ENCODE results near the gene HDGF. TPM values are rescaled to one million over a fixed set of nuclear protein-coding genes. Genes with fewer than 3 reads are reported as not detected.
A peak's percentile ranks its signal among the peaks of the same experiment; 100 is the strongest.

HDGF gene
- polyA plus RNA-seq, 6 donors from 2014 or later, result 19.6 to 33.8 (median 26.3) TPM

DNA sequence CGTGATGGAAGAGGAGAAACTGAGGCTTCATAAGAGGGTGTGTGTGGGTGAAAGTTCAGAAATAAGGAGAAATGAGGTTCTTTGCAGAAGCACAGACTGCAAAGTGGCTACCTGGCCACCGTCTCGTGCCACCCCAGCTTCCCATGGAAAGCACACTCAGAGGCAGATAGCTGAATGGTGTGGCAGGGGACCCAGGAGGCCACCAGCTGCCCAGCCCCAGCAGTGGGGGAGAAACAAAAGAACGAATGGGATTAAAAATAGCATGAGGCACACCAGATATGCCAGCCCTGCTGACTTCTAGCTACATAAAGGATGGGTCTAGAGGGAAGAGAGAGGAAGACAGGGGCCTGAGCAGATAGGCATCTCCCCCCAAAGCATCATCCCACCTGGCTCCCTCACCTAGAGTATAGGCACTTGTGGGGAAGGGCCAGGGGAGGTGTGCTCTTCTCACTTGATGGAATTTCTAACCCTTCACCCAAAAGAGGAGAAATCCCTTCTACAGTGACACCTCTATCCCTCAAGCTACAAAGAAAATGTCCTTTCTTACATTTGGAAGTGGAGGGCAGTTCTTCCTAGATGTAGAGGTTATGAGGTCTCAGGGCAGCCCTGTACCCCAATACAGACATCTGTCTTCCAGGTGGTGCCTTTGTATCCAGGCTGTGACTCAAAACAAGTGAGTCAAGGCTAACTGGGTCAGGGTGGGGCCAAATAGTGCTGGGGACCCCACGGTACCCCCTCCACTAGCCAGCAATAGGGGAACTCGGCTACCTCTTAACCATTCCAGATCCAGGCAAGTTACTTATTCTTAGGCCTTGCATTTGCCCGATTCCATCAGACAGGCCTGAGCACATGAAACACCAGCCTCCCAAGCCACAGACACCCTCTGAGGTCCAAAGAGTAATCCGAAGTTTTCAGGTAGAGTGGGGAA, 3.5 kb downstream of the HDGF start:
- peaks cover 61 to 67% (median 66%) of the 10 kb centered on the region in 3 donors for H3K4me1 Mint-ChIP-seq
- no peaks in the 10 kb centered on the region for H3K27me3 Mint-ChIP-seq
- peaks cover 0 to 20% of the 10 kb centered on the region in 2 donors for H3K36me3 Mint-ChIP-seq
- H3K4me3 Mint-ChIP-seq, result peak overlapping the region; percentile 80 to 95 (median 88)
- H3K27ac Mint-ChIP-seq, result peak overlapping the region; percentile 60 to 94 (median 80)
- no peaks in the 10 kb centered on the region for H3K9me3 Mint-ChIP-seq
- no peak for ATAC-seq (ENCODE audit: low read depth in 2 of 2)
- no peak for DNase-seq

DNA sequence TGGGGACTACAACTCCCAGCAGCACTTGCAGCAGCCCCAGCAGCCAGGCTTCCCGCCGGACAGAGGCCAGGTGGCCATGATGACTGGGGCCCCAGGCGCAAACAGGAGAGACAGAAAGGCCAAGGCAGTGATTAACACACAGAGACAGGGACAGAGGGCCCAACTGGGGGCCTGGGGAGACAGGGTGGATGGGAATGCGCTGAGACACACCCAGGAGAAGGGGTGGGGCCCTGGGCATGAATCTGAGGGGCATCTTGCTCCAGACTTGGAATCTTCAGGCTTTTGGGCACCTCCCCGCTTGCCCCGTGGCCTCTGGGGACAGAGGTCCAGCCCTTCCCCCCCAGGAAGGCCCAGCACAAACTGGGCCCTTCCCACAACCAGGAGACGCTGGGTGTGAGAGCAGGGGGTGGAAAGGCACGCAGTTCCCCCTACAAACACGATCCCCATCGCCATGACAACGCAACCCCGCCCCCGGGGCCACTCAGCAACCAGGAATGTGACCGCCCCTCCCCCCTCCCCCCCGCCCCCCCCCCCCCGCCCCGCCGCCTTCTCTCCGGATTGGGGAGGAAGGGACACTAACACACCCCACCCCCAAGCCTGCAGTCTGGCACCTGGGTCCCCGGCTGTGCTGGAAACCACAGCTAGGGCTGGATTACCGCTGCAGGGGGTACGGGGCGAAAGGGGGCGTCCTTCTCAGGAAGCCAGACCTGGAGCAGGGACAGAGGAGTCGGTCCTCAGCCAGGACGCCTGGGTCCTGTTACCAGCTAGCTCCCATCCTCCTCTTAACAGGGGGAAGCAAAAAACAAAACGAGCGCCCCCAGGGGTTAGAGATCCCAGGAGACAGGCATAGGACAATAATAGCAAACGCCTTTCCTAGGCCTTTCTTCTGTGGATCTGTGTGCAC, 4.5 kb downstream of the HDGF start:
- peak; percentile 25 for DNase-seq
- peak; percentile 3 to 6 for ATAC-seq (ENCODE audit: low read depth in 2 of 2)
- no peaks in the 10 kb centered on the region for H3K27me3 Mint-ChIP-seq
- peak overlapping the region; percentile 84 to 94 (median 92) for H3K27ac Mint-ChIP-seq
- peaks cover 0 to 23% of the 10 kb centered on the region in 2 donors for H3K36me3 Mint-ChIP-seq
- no peaks in the 10 kb centered on the region for H3K9me3 Mint-ChIP-seq
- H3K4me3 Mint-ChIP-seq, result peak overlapping the region; percentile 74 to 95 (median 88)
- H3K4me1 Mint-ChIP-seq, result peaks cover 54 to 60% (median 58%) of the 10 kb centered on the region in 3 donors

DNA sequence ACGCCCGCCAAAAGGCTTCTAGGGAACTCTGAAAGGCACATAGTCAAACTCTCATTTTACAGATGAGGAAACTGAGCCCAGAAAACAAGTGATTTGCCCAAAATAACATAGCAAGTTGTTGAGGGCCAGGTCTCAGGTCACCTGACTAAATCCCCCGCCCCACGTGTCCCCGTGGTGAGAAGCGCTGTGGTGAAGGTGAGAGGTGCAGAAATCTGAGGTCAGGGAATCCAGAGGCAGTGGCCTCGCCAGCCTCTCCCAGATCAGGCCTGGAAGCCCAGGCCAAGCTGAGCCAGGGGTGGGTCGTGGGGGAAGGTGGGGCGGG, 5.1 kb downstream of the HDGF start:
- peak overlapping the region; percentile 21 to 80 (median 76) for H3K4me3 Mint-ChIP-seq
- no peaks in the 10 kb centered on the region for H3K9me3 Mint-ChIP-seq
- ATAC-seq (ENCODE audit: low read depth in 2 of 2), result no peak
- H3K27me3 Mint-ChIP-seq, result no peaks in the 10 kb centered on the region
- H3K27ac Mint-ChIP-seq, result peak overlapping the region in 5 of 6 donors; percentile 42 to 93 (median 88)
- peaks cover 0 to 23% of the 10 kb centered on the region in 2 donors for H3K36me3 Mint-ChIP-seq
- H3K4me1 Mint-ChIP-seq, result peaks cover 57 to 67% (median 63%) of the 10 kb centered on the region in 3 donors
- no peak for DNase-seq

DNA sequence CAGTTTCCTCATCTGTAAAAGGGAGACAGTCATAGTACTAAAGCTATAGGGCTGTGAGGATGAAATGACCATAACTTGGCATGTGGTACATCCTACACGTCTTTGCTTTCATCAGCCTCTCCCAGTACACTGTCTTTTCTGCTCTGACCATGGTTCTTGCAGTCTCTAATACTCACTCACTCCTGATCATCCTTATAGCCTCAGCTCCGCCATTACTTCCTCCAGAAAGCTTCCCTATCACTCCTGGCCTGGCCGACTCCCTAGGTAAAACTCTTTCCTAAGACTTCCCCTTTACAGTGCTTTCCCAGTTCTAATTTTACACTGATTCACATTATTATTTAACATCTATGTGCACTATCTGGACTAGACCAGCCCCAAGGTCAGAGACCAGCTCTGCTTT, 5.6 kb downstream of the HDGF start:
- Mint-ChIP-seq H3K4me1 (peaks cover 62 to 71% (median 68%) of the 10 kb centered on the region in 3 donors), H3K4me3 (peak overlapping the region in 6 of 8 donors; percentile 24 to 78 (median 76)), H3K27ac (peak overlapping the region in 4 of 6 donors; percentile 19 to 93 (median 90)), H3K27me3 (no peaks in the 10 kb centered on the region), H3K36me3 (peaks cover 0 to 23% of the 10 kb centered on the region in 2 donors), H3K9me3 (no peaks in the 10 kb centered on the region)
- DNase-seq (no peak), ATAC-seq (ENCODE audit: low read depth in 2 of 2) (no peak)

DNA sequence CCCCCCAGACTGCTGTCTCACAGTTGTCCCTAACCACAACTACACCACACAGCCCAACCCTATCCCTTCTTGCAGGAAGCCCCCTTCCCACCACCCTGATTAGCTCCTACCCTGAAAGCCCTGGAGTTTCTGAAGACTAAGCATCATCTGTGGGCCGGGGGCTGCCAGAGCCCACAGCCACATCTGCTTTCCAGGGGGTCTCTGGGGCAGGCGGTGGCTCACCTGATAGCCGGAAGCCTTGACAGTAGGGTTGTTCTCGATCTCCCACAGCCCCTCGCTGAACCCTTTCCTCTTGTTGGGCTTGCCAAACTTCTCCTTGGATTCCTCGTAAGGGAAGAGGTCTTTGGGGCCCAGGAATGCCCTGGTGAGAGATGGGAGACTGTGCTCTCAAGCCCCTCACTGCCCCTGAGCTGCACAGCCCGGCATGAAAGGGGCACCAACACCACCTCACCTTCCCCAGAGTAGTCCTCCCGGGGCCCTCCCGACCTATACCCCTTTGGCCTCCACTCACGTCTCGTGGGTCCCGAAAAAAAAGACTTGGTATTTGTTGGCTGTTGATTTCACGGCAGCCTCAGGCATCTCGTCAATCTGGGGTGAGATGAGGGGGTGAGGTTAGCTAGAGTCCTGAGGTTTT, 6.6 kb downstream of the HDGF start:
- H3K27ac Mint-ChIP-seq, result peak overlapping the region in 4 of 6 donors; percentile 47 to 93 (median 79)
- DNase-seq, result no peak
- H3K27me3 Mint-ChIP-seq, result no peaks in the 10 kb centered on the region
- peaks cover 0 to 23% of the 10 kb centered on the region in 2 donors for H3K36me3 Mint-ChIP-seq
- H3K9me3 Mint-ChIP-seq, result no peaks in the 10 kb centered on the region
- H3K4me1 Mint-ChIP-seq, result peaks cover 61 to 70% (median 68%) of the 10 kb centered on the region in 3 donors
- no peak for ATAC-seq (ENCODE audit: low read depth in 2 of 2)
- H3K4me3 Mint-ChIP-seq, result peak overlapping the region in 3 of 8 donors; percentile 24 to 68 (median 57)

DNA sequence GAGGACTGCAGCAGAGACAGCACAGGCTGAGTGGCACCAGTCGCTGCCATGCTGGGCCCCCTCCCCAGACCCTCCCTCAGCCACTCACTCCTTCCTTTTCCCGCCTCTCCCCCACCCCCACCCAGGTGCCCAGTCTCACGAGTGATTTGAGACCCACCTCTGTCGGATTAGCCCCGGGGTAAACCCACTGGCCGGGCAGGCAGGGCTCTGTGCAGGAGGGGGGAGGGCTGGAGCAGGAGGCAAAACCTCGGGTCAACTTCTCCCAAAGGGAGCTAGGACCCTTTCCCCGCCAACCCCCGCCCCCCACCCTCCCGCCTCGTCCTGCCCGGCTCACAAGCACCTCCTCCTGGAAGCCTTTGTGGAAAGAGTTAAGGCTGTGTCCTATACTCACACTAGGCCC, 7.1 kb downstream of the HDGF start:
- Mint-ChIP-seq H3K27ac (peak overlapping the region in 1 of 6 donors; percentile 96), H3K27me3 (no peaks in the 10 kb centered on the region), H3K9me3 (no peaks in the 10 kb centered on the region), H3K4me1 (peaks cover 56 to 65% (median 62%) of the 10 kb centered on the region in 3 donors), H3K4me3 (no peak overlapping the region), H3K36me3 (peaks cover 0 to 23% of the 10 kb centered on the region in 2 donors)
- DNase-seq (no peak), ATAC-seq (ENCODE audit: low read depth in 2 of 2) (no peak)

DNA sequence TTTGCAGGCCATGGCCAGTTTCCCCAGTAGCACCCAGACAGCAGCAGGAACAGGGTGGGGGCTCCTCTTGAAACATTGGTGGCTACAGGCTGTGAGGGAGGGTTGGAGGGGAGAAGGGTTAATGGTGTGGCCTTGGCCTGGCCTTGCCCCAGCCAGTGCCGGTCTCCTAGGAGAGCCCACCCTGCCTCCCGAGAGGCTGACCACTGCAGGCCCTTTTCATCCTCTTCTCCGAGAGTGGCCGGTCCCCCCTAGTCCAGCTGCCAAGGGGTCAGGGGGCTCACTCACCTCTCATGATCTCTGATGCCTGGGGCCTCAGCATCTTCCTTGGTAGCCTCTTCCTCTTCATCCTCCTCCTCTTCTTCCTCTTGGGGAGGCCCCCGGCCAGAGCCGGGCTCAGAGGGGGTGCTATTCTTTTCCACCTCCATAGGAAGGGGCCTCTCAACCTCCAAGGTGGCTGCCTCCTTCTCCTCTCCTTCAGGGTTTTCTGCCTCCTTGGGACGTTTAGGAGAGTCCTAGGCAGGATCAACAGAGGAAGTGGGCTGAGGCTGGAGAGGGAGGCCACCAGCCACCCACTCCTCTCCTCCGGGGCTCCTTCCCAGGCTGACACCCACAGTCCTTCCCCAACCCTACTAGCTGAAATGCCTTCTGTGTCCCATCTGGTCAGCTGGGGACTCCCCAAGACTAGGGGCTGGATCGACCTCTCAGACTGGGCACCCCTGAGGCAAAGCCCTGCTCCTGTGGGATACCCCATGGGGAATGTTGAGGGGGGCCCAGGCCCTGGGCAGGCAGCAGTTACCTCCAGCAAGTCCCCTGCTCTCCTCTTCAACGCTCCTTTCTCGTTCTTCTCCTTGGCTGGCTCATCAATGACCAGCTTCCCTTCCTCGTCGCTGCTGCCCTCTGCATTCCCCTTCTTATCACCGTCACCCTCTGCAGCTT, 7.8 kb downstream of the HDGF start:
- H3K9me3 Mint-ChIP-seq, result no peaks in the 10 kb centered on the region
- H3K4me3 Mint-ChIP-seq, result peak overlapping the region in 1 of 8 donors; percentile 72
- peaks cover 53 to 62% (median 55%) of the 10 kb centered on the region in 3 donors for H3K4me1 Mint-ChIP-seq
- ATAC-seq (ENCODE audit: low read depth in 2 of 2), result no peak
- H3K27ac Mint-ChIP-seq, result peak overlapping the region in 3 of 6 donors; percentile 30 to 96 (median 69)
- DNase-seq, result no peak
- H3K27me3 Mint-ChIP-seq, result no peaks in the 10 kb centered on the region
- peaks cover 0 to 23% of the 10 kb centered on the region in 2 donors for H3K36me3 Mint-ChIP-seq

DNA sequence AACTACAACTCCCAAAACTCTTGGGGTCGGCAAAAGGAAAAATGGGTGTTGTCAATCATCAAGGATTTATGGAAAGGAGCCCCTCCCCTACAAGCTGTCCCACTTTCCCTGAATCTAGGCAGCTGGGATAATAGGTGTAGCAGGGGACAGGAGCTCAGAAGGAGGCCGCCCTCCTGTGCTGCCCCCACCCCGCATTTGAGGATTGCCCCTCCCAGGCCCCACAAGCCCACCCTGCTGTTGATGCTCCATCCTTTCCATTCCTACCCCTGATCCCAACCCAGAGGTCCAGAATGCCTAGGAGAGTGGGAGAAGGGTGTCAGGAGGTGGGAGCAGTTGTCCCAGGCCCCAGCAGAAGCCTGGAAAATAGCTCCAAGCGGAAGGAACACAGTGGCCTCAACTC, 8.7 kb downstream of the HDGF start:
- peaks cover 0 to 25% of the 10 kb centered on the region in 2 donors for H3K36me3 Mint-ChIP-seq
- H3K4me1 Mint-ChIP-seq, result peaks cover 44 to 58% (median 47%) of the 10 kb centered on the region in 3 donors

DNA sequence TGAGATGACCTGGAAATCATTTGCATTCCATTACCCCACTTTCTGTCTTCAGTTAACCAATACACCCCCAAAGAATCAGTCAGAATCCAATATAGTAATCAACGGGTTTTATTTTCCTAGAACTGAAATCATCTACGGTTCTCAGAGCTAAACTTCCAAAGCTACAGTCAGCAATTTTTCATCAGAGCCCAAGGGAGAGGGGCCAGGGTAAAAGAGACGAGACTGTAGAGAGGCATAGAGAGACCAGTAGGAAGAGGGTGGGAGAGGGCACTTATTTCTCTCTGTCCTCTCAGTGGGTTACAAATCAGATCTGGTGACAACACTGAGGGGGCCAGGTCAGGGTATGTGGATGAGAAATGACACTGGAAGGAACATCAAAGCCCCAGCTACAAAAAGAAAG, 9.5 kb downstream of the HDGF start:
- Mint-ChIP-seq H3K4me3 (peak overlapping the region in 6 of 8 donors; percentile 31 to 100 (median 97)), H3K27ac (peak overlapping the region in 5 of 6 donors; percentile 8 to 98 (median 83)), H3K36me3 (peaks cover 0 to 30% of the 10 kb centered on the region in 2 donors), H3K4me1 (peaks cover 39 to 50% (median 44%) of the 10 kb centered on the region in 3 donors), H3K9me3 (no peaks in the 10 kb centered on the region), H3K27me3 (no peaks in the 10 kb centered on the region)
- ATAC-seq (ENCODE audit: low read depth in 2 of 2), result no peak
- no peak for DNase-seq

More for the DNA sequence above, 8.7 kb downstream of the HDGF start:
- ATAC-seq (ENCODE audit: low read depth in 2 of 2) (no peak), DNase-seq (no peak)
- Mint-ChIP-seq H3K27me3 (no peaks in the 10 kb centered on the region), H3K9me3 (no peaks in the 10 kb centered on the region), H3K4me3 (peak overlapping the region in 1 of 8 donors; percentile 29), H3K27ac (peak overlapping the region in 3 of 6 donors; percentile 15 to 96 (median 60))

DNA sequence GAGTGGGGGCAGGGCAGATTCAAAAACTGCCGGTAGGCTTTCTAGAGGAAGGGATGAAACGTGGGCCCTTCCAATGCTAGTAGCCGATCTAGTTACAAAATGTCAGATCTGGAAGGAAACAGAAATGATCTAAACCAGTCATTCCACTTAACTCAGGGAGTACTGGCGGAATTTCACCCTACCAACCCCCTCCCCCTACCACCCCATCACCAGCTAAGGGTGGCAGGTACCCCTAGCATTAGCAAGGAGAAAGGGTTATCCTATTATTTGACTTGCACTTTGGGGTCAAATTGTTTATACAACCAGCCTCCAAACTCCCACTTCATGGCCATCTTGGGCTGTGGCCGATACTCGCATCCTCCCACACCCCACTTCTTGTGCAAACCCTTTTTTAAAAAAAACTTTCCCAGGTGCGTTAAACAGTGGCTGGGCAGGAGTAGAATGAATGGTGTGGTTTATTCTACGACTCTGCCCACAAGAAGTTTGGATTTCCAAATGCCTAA, 9.9 kb downstream of the HDGF start:
- H3K27me3 Mint-ChIP-seq, result no peaks in the 10 kb centered on the region
- no peak for ATAC-seq (ENCODE audit: low read depth in 2 of 2)
- H3K4me3 Mint-ChIP-seq, result peak overlapping the region; percentile 90 to 100 (median 98)
- no peaks in the 10 kb centered on the region for H3K9me3 Mint-ChIP-seq
- DNase-seq, result no peak
- H3K27ac Mint-ChIP-seq, result peak overlapping the region; percentile 96 to 99 (median 98)
- H3K4me1 Mint-ChIP-seq, result peaks cover 35 to 46% (median 41%) of the 10 kb centered on the region in 3 donors
- H3K36me3 Mint-ChIP-seq, result peaks cover 0 to 30% of the 10 kb centered on the region in 2 donors

DNA sequence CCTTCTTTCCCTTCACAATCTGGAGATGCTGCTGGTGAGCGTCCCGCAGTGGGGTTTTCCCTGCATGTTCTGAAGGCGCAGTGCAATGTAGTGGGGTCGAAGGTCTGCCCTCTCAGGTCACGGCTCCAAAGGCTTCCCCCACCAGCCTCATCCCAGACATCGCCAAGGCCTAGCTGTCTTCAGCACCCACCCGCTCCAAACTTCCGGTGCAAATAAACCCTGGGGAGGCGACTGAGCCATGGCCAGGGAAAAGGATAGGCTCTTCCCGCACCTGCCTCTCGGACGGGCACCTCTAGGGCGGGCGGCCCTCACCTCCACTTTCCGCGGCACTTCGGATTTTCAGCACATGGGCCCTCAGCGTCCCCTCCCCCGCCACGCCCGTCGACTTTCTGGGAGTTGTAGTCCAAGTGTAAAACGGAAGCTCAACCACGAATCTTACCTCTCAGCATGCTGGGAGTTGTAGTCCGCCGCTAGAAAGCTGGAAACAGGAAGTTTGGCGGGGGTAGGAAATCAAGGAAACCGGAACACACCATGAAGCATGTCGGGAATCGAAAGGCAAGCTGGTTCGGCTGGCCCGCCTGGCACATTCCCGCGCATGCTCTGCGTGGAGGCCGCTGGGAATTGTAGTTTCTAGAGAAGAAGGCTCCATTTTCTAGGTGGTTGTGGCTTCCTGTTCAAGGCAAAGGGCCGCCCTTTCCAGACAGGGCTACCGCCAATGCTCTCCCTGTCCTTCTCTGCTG, 10.6 kb downstream of the HDGF start, which contains the start of gene MRPL24:
TSS of gene MRPL24 (minus strand) at position 348 of the 740 bp plus-strand sequence. CDS start 2,384 bp downstream, outside the sequence.
- H3K36me3 Mint-ChIP-seq, result peaks cover 0 to 30% of the 10 kb centered on the region in 2 donors
- H3K27ac Mint-ChIP-seq, result peak within 1 kb of the TSS; percentile 96 to 99 (median 98)
- no peaks in the 10 kb centered on the region for H3K9me3 Mint-ChIP-seq
- no peaks in the 10 kb centered on the region for H3K27me3 Mint-ChIP-seq
- H3K4me3 Mint-ChIP-seq, result peak within 1 kb of the TSS; percentile 90 to 100 (median 98)
- peak; percentile 88 for ATAC-seq (ENCODE audit: low read depth in 2 of 2)
- peaks cover 30 to 40% (median 36%) of the 10 kb centered on the region in 3 donors for H3K4me1 Mint-ChIP-seq
- peak; percentile 97 for DNase-seq

All from naive B cell (primary cell).